HG03457 (cell line): ENCODE results near the gene SULF2.

Experiments
- ATAC-seq: cut with Tn5 transposase; IDR thresholded peaks from one replicate; pipeline ENCODE4 v1.9.1; 2021; ENCODE audit warnings: moderate number of reproducible peaks; ENCODE audit not compliant: unreplicated experiment

SULF2 gene

DNA sequence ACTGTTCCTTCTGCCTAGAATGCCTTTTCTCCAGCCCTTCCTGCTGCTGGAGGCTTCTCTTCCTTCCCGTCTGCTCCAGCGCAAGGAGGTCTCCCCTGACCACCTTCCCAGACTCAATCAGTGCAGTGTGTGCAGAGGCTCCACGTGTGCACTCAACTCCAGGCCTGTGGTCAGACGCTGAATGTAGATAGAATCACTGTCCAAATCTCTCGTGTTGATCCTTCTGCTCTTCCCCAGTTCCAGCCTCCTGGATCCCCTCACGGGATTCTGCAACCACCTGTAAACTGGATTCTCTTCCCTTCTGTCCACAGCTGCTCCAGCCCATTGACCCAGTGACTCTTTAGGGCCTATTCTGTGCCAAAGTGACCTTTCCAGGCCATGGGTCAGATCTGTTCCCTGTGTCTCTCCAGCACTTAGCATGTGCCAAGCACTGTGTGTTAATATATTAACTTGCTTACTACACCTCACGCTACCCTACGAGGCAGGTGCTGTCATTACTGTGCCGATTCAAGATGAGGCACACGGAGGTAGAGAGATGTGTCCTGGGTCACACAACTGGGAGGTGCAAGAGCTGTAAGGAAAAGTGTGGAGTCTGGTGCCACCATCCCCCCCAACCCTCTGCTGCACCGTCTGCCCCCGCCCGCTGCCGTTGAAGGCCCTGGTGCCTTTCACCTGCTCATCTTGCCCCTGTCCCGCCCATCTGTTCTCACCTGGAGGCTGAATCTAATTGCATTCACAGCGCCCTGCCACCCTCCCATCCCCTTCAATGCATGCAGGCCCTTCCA lies 112.2 kb downstream of the SULF2 start:
- no peak for ATAC-seq

DNA sequence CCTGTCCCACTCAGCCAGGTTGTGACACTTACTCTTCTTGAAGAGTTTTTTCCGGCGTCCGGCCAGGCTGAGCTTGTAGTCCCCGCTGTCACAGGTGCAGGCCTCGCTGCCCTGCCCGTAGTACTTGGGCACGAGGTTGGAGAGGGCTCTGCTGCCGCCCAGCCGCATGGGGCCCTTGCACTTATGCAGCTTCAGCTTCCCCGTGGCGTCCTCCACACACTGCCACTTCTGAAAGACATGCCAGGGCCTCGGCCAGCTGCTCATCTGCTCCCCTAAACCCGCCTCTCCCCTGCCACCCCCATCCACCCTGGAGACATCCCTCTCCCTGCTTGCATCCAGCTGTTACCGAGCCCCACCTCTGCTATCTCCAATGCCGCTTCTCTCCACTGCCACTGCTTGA lies 113.1 kb downstream of the SULF2 start:
- ATAC-seq = no peak

DNA sequence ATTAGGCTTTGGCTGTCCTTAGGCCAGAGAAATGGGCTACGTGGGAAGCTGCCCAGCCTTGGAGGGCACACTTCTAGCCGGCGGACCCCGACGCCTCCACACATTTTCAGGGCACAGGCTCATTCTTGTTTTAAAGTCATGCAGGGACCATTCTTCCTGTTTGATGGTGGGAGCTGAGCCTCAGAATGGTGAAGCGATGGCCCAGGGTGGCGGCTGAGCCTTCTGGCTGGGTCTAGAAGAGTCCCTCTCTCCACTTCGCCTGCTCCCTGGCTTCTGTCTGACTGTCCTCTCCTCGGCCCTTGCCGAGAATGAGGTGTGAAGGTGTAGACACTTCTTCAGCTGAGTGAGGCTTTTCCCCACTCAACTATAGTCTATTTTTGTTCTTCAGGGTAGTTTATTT lies 114.4 kb downstream of the SULF2 start:
- ATAC-seq = no peak

DNA sequence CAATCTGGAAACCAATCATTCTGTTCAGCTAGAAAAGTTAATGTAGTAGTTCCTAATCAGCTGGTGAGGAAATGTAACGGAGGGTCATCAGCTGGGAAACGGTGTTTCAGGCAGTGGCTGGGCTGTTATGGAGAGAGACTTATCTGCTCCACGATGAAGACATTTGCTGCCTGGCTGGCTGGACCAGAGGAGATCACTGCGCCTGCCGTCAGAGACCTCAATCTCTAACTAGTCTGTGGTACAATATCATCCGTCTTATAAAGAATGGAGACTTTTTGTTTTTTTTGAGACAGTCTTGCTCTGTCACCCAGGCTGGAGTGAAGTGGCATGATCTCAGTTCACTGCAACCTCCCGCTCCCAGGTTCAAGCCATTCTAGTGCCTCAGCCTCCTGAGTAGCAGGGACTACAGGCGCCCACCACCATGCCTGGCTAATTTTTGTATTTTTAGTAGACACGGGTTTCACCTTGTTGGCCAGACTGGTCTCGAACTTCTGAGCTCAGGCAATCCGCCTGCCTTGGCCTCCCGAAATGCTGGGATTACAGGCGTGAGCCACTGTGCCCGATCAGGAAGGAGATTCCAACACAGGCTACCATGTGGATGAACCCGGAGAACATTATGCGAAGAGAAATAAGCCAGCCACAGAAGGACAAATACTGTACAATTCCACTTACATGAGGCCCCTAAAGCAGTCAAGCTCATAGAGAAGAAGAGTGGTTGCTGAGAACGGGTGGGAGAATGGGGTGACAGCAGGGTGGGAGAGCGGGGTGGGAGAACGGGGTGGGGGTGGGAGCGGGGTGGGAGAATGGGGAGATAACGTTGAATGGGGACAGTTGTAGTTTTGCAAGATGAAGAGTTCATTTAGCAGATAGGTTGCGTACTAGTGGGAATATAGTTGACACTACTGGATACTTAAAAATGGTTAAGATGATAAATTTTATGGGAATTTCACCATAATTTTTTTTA lies 115.1 kb downstream of the SULF2 start:
- no peak for ATAC-seq

DNA sequence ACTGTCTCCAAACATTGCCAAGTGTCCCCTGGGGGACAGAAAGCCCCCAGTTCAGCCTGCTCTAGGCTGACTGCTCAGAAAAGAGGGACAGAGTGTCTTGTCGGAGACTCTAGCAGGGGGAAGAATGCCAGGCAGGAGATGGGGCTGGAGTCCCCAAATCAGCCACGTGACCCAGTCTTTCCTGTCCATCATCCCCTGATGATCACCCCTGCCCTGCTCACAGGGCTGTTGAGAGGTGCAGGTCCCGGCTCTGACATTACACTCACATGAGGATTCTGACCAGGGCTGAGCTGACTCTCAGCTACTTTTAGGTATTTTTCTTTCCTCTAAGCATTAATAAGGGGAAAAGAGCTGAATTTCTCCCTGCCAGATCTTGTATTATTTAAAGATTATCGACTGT lies 115.8 kb downstream of the SULF2 start:
- ATAC-seq = no peak

DNA sequence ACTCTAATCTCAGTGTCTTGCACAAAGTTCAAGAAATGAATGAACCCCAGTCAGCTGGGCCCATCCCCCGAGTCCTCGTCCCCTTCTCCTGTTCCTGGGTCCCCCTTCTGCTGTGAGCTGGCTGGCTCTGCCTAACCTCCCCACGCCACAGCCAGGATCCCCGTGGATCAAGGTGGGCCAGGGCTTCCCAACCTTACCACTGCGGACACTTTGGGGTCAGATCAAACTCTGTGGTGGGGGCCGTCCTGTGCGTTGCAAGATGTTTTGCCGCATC lies 116.2 kb downstream of the SULF2 start:
- no peak for ATAC-seq

GRCh38 chr20:47668313-47669151 lies 116.7 kb downstream of the SULF2 start:
- ATAC-seq = no peak

DNA sequence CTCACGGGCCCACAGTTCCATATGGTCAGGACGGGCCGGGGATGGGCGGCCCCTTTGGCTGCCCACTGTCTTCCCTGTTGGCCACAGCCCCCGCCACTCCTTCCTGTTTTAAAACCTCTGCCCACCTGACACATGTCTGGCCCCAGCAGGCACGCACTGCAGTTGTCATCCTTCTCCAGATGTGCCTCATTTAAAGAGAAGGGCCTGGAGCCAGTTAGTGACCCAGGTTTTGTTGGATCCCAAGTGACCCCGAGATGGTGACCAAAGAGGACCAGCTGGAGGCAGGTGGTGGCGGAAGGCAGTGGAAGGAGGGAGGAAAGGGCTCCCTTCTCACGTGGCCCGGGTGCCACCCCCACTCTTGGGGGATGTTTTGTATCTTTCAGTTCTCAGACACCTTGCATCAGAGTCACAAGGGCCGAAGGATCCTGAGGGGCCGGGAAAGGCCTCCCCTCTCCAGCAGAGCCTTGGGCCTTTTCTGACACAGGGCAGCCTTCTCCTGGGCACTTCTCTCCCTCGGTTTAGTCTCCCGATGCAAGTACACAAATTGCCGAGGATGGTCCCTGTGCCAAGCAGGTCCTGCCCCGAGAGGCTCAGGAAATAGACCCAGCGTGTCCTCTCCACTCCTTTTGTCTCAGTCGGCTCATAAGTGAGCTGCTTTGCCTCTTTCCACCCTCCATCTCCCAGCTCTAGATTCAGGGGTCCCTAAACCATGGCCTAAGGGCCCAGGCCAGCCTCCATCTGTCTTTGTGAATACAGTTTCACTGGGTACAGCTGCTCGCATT lies 117.6 kb downstream of the SULF2 start:
- ATAC-seq = no peak

DNA sequence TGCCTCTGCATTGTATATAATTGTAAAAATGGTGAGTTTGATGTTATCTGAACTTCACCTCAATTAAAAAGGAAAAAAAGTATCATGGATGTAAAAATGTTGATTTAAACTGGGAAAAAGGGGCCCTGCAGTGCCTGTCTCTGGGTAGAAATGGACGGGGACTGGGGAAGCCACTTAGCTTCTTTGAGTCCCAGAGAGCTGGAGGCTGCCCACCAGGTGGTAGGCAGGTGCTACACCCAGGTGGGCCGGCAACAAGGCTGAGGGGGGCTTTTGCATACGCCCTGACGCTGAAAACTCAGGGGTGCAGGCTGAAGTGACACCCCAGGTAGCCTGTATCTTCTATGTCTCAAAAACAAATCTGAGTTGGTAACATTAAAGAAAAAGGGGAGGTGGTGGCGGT lies 118.2 kb downstream of the SULF2 start:
- no peak for ATAC-seq

DNA sequence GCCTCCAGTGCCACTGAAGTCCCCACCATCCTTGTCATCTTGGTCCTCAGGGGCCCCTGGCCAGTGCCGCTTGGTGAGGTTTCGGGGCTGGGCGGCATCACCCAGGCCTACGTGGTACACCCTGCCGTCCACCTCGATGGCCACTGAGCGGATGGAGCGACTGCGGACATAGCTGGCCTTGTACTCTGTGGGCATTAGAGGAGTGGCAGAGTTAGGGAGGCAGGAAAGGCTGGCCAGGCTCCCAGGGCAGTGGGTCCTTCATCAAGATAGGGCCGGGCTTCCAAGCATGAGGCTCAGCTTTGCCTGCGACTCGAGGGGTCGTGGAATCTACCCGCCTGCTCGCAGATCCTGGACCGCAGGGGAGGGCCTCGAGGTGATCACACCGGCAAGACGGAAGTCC lies 119.0 kb downstream of the SULF2 start:
- ATAC-seq = no peak

- ATAC-seq = no peak
Measured at GRCh38 chr20:47665221-47665991, 119.9 kb downstream of the SULF2 start.

DNA sequence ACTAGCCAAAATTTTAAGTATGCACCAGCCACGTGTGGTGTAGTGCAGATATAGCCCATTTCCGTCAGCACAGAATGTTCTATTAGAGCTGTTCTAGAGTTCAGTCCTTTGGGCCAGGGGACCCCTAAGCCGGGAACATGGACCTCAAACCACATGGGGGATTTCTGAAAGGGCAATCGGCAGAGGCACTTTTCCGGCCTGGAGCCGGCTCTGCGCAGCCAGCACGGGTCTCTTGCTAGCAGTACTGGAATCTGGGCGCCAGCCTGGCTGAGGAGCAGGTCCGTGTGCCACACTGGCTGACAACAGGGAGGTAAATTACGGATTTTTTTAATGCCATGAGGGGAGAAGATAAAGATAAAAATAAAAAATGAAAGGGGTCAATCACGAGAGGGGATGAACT lies 120.5 kb downstream of the SULF2 start:
- ATAC-seq = no peak

- no peak for ATAC-seq
Measured at GRCh38 chr20:47664068-47664437, 121.2 kb downstream of the SULF2 start.

DNA sequence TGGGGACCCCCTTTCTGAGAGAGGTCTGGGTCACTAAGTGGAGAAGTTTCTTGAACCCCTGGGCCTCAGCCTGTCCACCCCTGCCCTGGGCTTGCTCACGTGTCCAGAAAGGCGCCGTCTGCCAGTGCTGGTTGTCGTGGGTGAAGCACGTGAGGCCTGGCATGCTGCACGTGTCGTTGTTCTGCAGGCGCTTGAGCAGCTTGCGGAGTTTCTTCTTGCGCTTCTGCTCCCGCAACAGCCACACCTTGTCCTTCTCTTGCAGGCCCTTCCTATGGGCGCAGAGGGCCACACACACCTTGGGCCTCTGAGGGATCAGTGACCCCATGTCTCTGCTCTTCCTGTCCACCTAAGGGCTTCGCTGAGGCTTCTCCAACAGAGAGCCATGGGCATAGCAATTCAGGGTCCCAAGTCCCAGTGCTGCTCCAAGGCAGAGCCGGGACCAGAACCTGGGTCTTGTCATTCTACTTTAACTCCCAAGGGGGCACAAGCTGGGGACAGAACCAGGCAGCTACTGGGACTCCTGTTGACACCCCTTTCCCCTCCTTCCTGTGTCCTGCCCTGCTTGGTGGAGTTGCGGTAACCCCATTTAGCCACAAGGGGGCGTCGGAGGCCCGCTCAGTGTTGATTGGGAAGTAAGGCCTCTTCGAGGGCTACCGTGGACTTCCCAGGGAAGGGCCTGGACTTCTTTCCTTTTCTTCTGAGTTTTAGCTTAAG lies 121.8 kb downstream of the SULF2 start:
- no peak for ATAC-seq

DNA sequence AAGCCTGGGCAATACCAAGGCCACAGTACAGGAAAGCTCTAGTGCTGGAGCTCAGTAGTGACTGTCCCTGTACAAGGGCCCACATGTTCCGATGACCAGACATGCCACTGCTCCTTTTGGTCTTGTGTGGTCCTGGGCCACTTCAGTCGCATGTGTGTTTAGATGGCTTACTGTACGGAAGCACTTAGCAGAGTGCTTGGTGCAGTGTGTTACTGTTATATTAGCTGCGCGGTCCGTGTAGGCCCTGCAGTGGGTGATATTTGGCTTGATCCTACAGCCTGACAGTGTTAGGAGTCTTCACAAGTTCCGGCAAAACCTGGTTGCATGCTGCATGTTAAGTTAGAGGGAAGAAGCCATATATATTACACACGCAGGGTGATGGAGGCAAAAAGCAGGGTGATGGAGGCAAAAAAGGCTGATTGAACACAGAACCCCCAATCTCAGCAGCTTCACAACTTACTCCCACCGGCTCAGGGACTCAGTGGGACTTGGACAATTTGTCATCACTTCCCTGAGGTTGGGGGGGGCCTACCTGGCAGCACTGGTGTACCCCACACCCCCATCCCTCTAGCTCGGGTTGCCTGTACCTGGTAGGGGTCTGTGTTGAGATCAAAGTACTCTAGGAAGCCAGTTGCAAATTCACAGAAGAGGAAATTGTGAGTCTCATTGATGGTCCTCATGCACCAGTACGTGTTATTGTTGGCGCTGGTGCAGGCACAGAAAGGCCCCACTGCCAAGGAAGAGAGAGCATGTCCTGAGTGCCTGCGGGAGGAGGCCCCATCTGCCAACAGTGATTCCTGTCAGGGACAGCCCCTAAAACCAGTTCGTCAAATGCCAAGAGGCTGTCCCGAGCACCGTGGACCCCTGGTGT lies 122.6 kb downstream of the SULF2 start:
- no peak for ATAC-seq

DNA sequence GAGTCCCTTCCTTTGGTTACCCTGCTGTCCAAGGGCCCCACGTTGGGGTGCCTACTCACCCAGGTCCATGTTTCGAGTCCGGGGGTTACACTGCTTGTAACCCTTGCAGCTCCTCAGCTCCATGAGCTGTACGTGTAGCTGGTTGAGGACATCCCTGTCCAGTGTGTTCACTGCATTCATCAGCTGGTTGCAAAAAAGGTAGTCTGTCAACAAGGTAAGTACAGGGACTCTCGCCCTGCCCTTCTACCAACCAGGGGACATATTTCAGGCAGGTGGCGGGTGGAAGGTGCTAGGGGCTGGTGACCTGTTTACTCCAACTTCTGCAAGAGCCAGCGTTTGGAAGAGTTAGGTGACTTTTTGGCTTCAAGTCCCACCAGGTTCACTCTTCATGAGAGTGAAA lies 123.6 kb downstream of the SULF2 start:
- ATAC-seq = no peak

DNA sequence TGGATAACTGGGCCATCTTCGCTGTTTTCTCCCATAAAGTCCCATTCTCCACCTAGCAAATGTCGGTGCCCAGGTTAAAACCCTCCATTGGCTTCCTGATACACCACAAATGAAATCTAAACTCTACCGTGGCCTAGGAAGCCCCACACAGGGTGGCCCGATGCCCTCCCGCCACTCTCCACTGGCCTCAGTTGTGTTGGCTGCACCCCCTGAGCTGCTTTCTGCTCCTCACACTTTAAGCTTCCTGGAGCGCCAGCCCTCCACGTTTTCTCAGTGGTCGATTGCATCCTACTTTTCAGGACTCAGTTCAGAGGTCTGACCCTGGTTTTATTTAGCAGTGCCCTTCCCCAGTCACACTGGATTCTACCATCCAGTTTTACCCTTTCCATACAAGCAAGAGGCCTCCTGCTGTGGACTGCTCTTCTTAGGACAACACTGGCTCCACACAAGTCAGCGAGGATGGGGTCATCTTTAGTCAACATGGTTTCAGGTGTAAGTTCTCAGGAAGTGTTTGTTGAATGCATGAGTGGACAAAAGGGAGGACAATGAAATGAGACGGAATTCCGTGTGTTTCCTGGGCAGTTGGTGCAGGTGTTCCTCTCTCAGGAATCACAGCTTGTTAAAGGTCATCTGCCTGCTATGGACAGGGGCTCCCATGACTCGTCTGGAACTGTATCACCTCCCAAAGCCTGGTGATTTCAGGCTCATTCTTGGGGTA lies 124.1 kb downstream of the SULF2 start:
- ATAC-seq = no peak

DNA sequence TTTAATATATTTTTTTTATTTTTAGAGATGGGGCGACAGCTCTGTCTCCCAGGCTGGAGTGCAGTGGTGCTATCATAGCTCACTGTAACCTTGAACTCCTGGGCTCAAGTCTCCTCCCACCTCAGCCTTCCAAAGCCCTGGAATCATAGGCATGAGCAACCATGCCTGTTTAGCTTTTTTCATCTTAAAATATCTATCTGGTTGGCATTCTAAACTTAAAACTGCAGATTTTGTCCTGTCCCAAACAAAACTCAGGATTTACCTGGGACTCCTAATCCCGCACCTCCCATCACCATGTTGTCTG lies 124.7 kb downstream of the SULF2 start:
- ATAC-seq = no peak
